HG03378 (cell line): ENCODE measurements around the gene CFAP97.
"Not testable (repeated sequence)": the region's sequence is repeated elsewhere in the genome, so short reads cannot be mapped to it uniquely, and the experiment has no call there.

ENCODE experiments used
- ATAC-seq: cut with Tn5 transposase; IDR thresholded peaks from one replicate; pipeline ENCODE4 v1.9.1; 2021; ENCODE audit warnings: mild to moderate bottlenecking, moderate library complexity; ENCODE audit not compliant: unreplicated experiment

Gene CFAP97

DNA sequence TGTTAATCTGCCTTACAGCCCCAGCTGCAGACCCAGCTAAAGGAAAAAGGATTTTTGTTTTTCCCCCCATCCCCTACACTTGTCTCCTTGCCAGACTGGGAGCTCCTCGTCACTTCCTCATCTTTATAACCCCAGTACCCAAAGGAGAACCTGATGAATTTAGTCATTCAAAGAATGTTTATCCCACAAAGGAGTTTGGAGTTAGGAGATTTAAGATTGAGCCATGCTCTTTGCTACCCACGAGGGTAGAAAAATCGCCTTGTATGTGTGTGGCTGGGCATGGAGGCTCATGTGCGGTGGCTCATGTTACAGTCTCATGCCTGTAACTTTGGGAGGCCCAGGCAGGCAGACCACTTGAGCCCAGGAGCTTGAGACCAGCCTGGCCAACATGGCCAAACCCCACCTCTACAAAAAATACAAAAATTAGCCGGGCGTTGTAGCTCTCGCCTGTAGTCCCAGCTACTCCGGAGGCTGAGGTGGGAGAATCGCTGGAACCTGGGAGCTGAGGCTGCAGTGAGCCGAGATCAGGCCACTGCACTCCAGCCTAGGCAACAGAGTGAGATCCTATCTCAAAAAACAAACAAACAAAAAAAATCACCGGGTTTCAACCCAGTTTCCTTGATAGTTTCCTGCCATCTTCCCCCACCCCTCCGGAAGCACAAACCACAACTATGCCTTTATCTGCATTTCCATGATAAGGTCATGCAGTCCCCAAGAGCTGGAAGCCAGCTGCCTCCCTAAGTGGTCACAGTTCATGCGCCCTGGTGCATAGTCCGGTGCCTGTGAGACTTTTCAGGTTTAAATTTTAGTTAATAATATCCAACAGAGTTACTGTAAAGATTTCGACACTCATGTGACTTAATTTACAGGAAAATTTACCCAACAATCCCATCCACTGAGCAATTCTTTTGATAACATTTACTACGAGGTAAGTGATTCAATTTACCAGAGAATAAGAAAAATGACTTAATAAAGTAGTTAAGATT, 1.5 kb downstream of the CFAP97 start:
- no peak for ATAC-seq

DNA sequence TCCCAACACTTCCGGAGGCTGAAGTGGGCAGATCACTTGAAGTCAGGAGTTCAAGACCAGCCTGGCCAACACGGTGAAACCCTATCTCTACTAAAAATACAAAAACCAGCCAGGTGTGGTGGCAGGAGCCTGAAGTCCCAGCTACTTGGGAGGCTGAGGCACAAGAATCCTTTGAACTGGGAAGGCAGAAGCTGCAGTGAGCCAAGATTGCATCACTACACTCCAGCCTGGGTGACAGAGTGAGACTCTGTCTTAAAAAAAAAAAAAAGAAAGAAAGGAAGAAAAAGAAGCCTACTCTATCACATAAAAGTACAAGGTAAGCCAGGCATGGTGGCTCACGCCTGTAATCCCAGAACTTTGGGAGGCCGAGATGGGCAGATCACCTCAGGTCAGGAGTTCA, 5.6 kb downstream of the CFAP97 start:
- not testable (repeated sequence) for ATAC-seq

DNA sequence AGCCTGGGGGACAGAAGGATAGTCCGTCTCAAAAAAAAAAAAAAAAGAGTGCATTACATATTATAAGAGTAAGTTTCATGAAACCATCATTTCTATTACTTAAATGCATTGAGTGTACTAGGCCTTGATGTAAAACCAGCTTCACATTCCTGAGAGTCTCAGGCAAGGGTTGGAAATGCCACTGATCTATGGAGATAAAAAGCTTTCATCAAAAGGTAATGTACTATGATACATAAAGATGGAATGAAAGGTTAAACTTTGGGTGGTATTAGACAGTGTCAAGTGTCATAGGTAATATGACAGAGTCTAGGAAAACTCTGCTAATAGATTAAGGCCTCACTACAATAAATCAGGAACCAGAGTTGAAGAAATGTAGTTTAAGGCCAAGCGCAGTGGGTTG, 7.4 kb downstream of the CFAP97 start:
- ATAC-seq, result no peak

DNA sequence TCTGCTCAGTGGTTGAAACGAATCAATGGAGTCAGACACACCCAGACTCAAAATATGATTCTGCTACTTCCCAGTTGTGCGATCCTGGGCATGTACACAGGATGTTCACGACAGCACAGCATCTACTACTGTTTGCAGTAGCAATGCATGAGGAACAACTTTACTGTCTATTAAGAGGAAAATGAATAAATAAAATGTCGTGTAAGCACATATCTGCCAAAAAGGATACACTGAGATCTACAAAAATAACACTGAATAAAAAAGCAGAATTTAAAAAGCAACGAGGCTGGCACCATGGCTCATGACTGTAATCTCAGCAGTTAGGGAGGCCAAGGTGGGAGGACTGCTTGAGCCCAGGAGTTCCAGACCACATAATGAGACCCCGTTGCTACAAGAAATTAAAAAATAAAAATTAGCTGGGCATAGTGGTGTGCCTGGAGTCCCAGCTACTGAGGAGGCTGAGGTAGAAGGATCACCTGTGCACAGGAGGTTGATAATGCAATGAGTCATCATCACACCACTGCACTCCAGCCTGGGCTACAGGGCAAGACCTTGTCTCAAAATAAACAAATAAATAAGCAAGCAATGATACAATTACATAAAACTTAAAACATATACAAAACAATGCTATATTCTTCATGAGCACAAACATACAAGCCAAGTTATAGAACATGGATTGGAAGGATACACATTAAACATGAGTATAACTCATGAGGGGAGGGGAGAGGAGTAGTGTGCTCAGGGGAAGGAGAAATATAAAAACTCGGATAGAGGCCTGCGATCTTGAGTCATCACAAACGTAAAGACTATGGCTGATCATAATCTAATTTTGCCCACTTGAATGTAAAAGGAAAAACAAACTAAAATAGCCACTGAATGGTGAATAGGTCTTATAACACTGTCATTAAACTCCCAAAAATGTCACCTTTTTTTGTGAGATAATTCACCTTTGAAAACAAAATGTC, 8.6 kb downstream of the CFAP97 start:
- ATAC-seq, result no peak

DNA sequence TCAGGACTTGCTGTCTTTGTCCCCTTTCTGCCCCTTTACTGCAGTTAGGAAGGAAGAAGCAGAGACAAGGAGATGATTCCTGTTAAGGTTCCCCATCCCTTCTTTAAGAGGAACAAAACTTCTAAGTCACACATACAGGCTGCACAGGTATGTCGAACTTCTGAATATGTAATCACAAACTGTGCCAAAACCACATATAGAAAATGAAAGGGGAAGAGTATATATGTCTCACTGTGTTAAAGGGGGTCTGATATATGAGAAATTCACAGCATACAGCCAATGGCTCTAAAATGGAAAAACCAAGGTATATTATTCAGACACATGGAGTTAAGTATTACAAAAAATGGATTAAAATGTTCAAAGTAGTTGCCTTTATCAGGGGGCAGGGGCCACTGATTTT, 11.7 kb downstream of the CFAP97 start:
- ATAC-seq, result peak; percentile 88

DNA sequence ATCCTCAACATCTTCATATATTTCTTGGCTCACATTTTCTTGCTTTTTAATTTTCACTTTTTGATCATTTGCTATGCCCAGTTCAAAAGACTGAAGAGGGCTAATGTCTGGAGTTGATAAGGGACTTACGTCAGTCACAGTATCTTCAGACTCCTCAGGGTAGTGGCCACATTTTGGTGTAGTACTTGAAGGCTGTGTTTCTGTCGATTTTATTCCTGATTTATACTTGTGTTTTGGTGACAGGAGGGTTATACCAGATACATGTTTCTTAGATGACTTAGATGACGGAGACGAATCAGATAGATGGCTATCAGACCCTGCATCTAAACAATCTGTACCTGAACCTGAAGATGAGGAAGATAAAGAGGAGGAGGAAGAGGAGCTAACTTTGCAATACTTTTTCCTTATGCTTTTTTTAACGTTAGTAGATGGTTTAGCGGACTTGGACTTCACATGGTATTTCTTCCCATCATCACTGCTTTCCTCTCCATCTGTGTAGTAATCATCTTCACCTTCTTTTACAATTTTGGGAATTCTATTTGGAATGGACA, 13.4 kb downstream of the CFAP97 start:
- no peak for ATAC-seq

DNA sequence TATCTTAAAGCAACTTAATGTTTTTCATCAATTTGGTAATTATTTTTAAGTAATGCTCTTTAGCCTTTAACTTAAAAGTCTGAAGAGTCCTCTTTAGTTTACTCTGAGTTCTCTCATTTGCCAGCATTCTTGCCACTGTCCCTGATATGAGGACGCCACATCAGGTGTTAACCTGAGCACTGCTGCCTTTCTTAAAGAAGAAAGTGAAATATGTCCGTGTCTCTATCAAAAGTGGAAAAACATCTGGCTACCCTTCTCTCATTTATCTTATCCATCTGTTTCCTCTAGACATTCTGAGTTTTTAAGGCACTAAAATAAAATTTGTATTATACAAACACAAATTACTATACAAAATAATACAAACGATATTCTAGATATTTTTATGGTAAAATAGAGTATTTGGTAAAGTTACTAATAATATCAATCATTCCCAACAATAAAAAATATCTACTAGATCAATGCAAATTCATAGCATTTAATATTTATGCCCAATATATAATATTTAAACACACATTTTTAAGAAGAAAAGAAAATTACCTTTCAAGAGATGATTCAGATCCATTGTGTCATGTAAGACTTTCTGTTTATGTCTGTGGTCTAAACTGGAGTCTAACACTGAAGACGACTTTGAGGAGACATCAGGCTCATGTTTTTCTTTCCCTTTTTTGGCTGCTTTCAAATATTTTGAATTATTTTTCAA, 14.0 kb downstream of the CFAP97 start:
- no peak for ATAC-seq

DNA sequence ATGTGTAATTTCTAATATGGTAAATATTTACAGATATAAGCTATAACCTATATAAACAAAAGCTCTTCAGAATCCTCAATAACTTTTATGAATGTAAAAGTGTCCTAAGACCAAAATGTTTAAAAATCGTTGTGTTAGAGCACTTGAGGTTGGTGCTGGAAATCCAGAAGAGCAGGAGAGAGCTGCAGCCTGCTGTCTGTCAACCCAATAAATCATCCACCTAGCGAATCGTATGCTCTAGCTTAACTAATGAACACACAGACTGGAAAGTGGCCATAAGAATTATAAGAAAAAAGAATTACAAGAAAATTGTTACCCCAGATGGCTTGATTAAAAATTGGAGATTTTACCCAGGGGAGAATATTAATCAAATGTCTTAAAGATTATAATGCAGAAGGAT, 17.0 kb downstream of the CFAP97 start:
- ATAC-seq, result no peak

DNA sequence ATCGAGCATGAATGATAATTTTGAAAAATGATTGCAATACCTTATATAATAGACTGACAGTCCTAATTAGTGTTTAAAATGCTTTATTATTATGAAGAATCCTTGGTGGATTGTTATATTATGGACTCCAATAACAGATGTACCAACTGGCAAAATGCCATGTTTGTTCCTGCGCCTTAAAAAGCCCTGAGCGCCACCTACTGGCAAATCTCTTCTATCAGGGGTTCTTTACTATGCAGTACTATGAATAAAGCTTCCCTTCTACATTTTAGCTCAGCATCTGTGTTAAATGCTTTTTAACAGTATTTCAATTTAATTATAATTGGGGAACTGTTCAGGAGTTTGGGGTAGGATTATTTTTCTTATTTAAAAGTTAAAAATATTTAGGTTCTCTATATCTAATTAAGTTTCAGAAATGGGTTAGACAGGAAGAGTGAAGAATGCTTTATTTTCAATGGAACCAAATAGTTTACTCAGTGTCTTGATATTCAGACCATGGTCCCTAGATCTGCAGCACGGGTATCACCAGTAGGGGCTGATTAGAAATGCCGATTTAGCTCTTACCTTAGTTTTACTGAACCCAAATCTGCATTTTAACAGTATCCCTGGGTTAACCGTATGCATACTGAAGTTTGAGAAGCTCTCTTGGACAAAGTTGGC, 20.0 kb downstream of the CFAP97 start:
- ATAC-seq, result peak; percentile 49

DNA sequence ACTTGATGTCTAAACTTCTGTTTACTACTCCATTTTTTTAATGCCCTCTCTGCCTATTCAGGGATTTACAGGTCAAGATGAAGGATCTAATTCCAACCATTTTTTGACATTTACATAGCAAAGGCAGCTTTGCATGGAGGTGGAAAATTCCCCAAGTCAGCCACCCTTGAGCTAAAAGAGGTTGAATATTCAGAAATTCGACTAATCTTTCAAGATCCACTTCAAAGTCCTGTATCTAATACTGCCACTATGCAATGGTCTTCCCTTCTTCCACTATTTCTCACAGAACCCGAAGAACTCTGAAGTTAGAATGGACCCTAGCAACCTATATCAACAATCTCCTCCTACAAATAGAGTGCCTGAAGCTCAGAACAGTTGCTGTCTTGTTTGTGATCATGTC, 21.6 kb downstream of the CFAP97 start:
- ATAC-seq, result no peak

DNA sequence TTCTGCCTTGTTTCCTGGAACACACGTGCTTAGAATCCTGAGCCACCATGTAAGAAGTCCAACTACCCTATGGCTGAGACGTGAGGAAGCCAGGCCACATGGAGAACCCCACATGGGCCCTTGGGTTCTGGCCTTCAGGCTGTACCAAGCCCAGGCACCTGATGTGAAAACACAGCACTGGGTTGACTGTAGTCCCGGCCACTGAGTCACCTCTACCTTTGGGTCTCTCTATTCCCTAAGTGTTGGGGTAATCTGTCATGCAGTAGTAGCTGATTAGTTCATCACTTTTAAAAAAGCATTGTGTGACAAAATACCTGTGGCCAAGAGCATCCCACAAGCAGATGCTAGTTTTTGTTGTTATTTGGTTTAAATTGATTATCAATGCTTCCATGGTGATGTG, 24.3 kb downstream of the CFAP97 start:
- ATAC-seq, result no peak

DNA sequence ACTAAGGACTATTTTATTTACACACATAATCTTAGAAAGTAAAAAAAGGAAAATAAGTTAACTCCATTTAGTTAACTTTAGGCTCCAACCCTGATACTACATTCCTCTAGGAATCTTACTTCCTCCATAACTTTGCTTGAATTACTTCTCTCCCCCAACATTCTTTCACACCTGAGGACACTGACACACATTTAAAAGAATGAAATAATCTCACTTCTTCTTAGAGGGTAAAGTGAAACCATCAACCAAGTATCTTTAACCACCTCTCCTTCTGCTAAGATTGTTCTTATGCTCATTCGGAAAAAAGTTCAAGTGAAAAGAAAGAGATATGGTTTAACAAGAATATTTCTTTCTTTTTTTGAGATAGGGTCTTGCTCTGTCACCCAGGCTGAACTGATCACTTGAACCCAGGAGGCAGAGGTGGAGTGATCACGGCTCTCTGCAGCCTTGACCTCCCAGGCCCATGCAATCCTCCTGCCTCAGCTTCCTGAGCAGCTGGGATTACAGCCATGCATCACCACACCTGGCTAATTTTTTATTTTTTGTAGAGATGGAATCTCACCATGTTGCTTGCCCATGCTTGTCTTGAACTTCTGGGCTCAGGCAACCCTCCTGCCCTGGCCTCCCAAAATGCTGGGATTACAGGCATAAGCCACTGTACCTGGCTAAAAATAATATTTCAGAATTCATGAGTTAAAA, 32.3 kb downstream of the CFAP97 start:
- ATAC-seq, result peak; percentile 88

DNA sequence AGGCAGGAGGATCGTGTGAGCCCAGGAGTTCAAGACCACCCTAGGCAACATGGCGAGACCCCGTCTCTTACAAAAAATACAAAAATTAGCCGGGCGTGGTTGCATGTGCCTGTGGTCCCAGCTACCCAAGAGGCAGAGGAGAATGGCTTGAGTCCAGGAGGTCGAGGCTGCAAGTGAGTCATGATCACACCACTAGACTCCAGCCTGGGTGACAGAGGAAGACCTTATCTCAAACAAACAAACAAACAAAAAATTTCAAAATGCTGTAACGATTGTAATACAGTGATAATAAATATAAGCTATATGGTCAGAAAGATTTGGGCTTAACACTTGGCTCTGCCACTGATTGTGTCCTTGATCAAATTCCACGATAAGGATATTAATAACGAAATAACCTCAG, 36.6 kb downstream of the CFAP97 start:
- no peak for ATAC-seq

DNA sequence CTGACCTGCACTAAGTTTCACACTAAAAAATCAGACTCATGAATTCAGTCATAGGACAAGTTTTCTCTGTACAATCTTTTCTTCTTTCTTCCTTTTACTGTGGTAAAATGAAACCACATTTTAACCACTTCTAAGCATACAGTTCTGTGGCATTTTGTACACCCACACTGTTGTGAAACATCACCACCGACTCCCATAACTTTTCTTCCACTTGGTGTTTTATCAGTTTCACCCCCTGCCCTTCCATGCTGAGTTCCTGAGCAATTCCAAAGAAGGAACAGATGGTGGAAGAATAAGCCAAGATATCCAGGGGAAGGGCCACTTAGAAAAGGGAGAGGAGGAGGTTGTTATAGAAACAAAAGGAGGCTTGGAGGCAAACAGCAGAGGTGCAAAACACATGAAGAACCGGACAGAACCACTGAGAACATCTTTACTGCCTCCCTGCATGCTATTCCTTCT, 38.2 kb downstream of the CFAP97 start:
- ATAC-seq, result peak; percentile 98

DNA sequence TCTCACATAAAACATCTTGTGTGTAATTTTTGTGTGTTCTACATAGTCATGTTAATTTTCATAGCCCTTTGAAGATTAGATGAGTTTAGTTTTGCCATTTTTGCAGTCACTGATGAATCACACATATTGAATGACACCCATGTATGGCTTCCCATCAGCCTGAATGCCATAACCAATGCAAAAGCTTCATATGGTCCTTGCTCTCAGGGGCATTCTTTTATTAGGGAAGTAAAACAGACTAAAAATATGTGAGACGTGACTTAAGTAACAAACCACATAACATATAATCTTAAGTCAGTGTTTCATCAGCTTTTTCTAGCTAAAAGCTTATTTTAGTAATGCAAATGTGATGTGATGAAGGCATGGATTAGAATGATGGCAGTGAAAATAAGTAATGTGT, 52.5 kb downstream of the CFAP97 start:
- ATAC-seq, result no peak

DNA sequence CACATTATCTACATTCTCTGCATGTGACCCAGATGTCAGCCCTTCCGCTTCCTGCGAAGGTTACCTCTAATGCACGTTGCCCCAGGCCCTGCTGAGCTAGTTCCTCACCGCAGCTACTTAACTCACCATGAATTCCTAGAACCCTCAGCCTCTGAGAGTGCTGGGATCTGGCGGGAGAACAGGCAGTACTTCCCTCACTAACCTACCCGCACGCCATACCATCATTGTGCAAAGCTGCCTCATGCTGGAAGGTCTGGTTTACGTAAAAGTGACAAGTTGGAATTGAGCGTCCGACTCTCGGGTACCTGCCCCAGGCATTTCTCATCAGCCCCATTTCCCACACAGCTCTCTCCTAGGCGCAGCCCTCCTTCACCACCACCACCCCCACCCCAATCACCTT, 54.4 kb downstream of the CFAP97 start:
- ATAC-seq, result no peak

DNA sequence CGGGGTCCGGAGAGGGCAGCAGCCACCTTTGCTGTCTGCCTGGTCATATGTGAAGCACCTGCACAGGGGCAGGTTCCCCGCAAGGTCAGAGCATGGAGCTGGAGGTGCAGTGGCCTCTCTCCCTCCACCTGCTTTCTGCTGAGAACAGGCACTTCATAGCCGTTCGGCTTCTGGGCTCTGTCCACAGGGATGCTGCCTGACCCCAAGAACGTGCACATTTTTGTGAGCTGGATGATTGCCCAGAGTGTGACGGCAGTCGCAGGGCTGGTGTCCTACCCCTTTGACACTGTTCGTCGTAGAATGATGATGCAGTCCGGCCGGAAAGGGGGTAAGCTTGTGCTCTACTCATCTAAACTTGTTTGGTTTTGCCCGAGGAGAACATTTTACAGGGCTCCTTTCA, 58.2 kb downstream of the CFAP97 start:
- ATAC-seq, result no peak

DNA sequence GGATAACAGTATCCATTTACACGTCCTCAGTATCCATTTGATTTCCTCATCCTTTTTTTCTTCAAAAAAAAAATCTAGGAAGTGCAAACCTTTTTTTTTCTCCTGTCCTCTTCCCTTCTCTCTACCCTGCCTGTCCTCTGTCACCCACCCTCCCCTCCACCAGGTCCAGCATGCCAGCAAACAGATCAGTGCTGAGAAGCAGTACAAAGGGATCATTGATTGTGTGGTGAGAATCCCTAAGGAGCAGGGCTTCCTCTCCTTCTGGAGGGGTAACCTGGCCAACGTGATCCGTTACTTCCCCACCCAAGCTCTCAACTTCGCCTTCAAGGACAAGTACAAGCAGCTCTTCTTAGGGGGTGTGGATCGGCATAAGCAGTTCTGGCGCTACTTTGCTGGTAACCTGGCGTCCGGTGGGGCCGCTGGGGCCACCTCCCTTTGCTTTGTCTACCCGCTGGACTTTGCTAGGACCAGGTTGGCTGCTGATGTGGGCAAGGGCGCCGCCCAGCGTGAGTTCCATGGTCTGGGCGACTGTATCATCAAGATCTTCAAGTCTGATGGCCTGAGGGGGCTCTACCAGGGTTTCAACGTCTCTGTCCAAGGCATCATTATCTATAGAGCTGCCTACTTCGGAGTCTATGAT, 59.1 kb downstream of the CFAP97 start:
- no peak for ATAC-seq

DNA sequence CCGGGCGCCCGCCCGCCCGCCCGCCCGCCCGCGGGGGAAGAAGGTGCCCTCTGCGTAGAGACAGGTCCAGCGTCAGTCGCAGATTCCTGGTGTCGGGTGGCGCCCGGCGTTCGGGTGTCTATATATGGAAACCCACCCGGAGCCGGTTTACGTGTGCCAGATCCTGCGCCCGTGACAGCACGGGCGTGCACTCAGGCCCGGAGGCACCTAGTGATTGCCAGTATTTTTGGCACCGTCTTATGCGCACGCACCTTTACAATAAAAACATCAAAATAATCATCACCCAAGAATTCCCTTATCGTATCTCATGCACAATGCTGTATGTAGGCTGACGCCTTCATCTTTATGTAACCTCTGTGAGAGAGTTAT, 60.2 kb downstream of the CFAP97 start:
- ATAC-seq, result no peak
